Stimulated activated CD8-positive, alpha-beta memory T cell treated with anti-CD3 and anti-CD28 coated beads, Interleukin-7, amount 100 ng/mL, for 1 hour (primary cell): Measurements from ENCODE around the gene B3GLCT.
"Not testable (repeated sequence)": the region's sequence is repeated elsewhere in the genome, so short reads cannot be mapped to it uniquely, and the experiment has no call there.

Source experiments
- DNase-seq, 2 donors: peaks; one replicate each; pipeline ENCODE4 v3.0.0-alpha.2; 2020; ENCODE audit warnings: low read depth in 2 of 2

The B3GLCT gene

DNA sequence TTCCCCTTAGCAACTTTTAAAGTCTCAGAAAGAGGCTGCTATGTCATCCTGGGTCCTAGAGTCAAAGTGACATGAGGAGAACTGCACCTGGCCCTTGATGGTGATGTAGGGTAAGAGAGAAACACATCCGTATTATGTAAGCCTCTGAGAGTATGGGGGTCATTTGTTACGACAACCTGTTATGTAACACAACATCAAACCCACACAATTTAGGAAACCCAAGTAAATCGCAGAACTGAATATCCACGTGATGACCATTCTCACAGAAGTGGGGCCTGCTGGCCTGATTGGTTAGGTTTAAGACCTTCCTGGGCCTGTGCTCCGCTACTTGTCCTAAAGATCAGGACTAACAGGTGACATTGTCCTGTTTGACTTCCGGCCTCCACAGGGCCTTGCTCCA lies 15.3 kb upstream of the B3GLCT start:
- DNase-seq = no peak

- no peak for DNase-seq
Measured at GRCh38 chr13:31184981-31185645, 14.7 kb upstream of the B3GLCT start.

GRCh38 chr13:31191748-31192147 lies 8.0 kb upstream of the B3GLCT start:
- DNase-seq = no peak

DNA sequence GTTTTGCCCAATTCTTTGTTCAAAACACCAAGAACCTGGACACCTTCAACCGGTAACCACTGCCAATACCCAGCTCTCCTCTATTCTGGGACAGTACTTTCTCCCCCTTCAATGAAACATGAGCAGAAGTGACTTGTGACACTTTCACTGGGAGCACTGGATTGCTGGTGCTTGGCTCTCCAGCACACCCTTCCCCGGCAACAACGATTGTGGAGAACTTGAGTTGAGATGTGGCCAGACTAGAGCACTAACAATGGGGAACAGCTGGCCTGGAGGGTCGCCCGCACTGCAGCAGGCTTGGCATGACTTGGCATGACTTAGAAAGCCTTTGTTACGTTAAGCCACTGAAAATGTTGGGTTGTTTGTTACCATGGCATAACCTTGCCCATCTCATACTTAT lies 7.5 kb upstream of the B3GLCT start:
- no peak for DNase-seq

GRCh38 chr13:31195616-31196015 lies 4.2 kb upstream of the B3GLCT start:
- DNase-seq = no peak

DNA sequence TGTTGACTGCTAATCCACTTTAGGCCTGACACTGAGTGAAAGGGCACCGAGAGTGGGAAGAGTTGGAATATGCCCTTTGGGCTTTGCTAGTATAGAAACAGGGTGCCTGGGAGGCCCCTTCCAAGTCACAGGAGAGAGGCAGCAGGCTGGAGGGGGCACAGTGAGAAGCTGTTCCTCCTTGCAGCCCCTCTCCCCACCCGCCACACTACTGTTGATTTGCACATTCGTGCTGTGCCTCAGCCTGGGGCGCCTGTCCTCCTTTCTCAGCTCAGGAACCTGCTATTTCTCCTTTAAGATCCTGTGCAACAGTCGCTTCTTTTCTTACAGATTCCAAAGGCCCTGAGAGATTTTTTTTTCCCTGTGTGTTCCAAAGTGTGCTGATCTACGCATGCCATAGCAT lies 2.8 kb upstream of the B3GLCT start:
- no peak for DNase-seq

GRCh38 chr13:31198519-31198918 lies 1.3 kb upstream of the B3GLCT start:
- no peak for DNase-seq

DNA sequence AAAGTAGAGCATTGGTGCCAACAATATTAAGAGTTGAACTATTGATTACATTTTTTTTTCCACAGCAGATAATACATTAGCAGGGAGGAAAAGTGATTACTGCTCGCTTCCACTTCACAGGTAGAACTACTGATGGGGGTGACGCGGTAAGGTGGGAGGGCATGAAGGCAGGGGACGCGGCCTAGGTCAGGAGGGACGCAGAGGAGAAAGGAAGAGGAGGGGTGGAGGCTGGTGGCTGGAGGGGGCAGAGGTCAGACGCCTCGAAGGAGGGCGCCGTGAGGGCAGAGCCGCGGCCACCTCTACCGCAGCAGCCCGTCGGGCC lies 287 bp upstream of the B3GLCT start:
- DNase-seq = no peak

- peak; percentile 8 to 14 for DNase-seq
Measured at GRCh38 chr13:31200637-31200971, 829 bp downstream of the B3GLCT start.

- DNase-seq = no peak
Measured at GRCh38 chr13:31201341-31202031, 1.7 kb downstream of the B3GLCT start.

- DNase-seq = no peak
Measured at GRCh38 chr13:31204592-31204991, 4.8 kb downstream of the B3GLCT start.

DNA sequence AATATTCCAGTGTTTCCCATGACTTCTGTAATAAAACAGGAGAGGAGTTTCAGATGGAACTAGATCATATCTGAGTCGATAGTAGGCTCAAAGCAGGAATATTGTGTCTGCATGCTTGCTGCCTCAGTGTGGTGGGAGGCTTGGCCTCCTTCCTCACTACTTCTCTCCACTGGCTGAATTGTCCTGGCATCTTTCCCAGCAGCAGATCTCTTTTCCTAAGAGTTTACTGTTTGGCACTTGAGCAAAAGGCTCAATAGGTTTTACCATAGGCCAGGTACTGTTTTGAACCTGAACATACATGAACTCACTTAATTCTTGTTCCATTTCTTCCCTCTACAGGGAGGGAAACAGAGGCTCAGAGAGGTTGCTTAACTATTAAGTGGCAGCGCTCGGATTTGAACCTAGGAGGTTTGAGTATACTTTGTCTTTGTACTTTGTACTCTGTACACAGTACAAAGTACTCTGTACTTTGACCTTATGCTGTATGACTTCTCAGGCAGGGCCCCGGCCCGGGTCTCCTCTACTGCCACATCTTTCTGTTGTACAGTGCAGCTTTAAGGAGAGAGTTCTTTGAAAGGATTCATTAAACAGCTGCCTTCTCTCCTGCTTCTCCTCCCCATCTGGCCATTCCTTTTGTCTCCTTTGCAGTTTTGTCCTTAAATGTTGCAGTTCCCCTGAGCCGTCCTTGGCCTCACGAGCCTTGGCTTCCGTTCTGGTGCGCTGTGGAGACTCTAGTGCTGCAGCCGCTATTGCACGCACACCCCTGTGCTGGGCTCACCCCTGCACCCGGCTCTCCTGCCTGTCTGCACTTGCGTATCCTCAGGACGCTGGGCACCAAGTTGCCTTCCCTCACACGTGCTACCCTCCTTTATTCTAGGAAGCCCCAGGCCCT lies 8.1 kb downstream of the B3GLCT start:
- no peak for DNase-seq

DNA sequence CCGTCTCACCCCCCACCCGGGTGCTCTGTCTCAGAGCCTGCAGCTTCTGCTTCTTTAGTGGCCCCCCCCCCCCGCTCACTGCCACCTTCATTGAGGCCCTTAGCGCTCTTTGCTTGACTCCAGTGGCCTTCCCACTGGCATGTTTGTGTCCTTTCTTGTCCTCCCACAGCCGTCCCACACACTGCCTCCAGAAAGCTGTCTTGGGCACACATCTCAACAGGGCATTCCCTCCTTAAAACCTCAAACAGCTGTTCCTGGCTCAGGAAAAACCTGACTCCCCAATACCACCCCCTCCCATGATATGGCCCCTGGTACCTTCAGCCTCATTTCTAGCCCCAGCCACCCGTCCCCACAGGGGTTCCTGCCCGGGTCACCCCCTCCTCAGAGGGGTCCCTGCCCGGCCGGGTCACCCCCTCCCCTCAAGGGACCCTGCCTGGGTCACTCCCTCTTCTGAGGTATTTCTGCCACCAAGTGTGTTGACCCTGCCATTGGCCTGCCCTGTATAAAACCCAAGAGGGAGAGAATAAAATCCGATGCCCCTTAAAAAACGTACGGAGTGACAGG lies 8.9 kb downstream of the B3GLCT start:
- DNase-seq = no peak

- DNase-seq = no peak
Measured at GRCh38 chr13:31209172-31209840, 9.5 kb downstream of the B3GLCT start.

- no peak for DNase-seq
Measured at GRCh38 chr13:31209841-31210210, 10.1 kb downstream of the B3GLCT start.

DNA sequence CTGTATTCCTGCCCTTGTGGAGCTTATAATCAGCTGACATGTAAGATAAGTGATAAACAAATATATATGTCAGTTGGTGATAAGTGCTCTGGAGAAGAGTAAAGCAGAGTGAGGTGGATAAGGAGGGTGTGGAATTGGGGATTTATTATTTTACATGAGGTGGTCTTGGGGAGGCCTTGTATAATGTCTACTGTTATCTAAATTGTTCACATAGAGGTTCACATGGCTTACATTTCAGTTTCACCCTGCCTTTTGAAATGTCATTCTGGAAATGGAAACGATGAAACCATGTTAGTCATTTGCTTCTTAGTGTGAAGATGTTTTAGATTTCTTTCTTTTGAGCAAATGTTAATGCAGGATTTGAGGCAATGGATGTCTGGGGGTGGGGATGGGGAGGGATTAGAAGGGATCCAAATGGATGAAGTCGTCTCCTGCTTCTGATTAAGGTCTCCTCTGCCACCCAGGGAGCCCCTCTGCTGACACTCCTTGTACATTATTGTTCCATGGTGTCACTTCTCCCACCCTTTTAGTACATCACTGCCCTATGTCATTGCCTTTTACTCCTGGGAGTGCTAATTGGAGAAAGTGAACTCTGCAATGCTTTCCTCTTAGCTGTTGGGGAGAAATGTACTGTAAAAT lies 14.0 kb downstream of the B3GLCT start:
- no peak for DNase-seq

- DNase-seq = no peak
Measured at GRCh38 chr13:31214435-31214834, 14.7 kb downstream of the B3GLCT start.

- DNase-seq = not testable (repeated sequence)
Measured at GRCh38 chr13:31216916-31217315, 17.1 kb downstream of the B3GLCT start.

GRCh38 chr13:31219909-31220598 lies 20.3 kb downstream of the B3GLCT start:
- DNase-seq = no peak

DNA sequence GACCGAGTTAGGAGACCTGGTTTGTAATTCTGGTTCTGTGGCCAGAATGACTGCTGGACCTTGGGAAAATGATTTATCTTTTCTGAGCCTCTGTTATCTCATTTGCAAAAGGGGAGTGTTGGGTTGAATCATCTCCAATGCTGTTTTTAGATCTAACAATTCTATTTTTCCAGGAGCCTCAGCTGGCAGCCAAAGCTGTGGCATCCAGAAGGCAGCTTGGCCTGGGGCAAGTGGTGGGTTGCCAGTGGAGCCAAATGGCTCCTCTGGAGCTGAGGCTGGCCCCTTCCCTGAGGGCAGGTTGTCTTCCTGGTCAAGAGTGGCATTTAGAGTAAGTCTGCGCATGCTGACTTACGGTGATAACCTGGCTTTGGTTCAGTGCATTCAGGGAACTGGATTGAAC lies 21.3 kb downstream of the B3GLCT start:
- no peak for DNase-seq

- DNase-seq = no peak
Measured at GRCh38 chr13:31223215-31223614, 23.4 kb downstream of the B3GLCT start.
